H9 (cell line): ENCODE measurements around the gene SLC35A3. TPM values are rescaled to one million over a fixed set of nuclear protein-coding genes. Genes with fewer than 3 reads are reported as not detected.

Source experiments
- DNase-seq: peaks from one replicate; pipeline ENCODE4 v3.0.0-alpha.2; 2017
- H2AFZ ChIP-seq: one replicate; pipeline ENCODE4 v1.6.1; 2013; ENCODE audit warnings: mild to moderate bottlenecking, low read length, control low read depth, moderate library complexity
- H2AK5ac ChIP-seq: 2 replicates; pipeline ENCODE4 v1.6.1; 2013; ENCODE audit warnings: low read length, control low read depth, mixed read lengths; ENCODE audit not compliant: insufficient read length
- H2BK120ac ChIP-seq: one replicate; pipeline ENCODE4 v1.6.1; 2013; ENCODE audit warnings: low read depth, mild to moderate bottlenecking, low read length, control low read depth, inconsistent platforms; ENCODE audit not compliant: poor library complexity, severe bottlenecking
- H2BK12ac ChIP-seq: 2 replicates; pipeline ENCODE4 v1.6.1; 2013; ENCODE audit warnings: low read length, control low read depth, mixed read lengths, low read depth; ENCODE audit not compliant: insufficient read length
- H2BK15ac ChIP-seq: 2 replicates; pipeline ENCODE4 v1.6.1; 2013; ENCODE audit warnings: low read depth, low read length, control low read depth
- H2BK20ac ChIP-seq: one replicate; pipeline ENCODE4 v1.6.1; 2013; ENCODE audit warnings: low read depth, mild to moderate bottlenecking, low read length, control low read depth, inconsistent platforms; ENCODE audit not compliant: poor library complexity, severe bottlenecking
- H2BK5ac ChIP-seq: 2 replicates; pipeline ENCODE4 v1.6.1; 2013; ENCODE audit warnings: low read length, control low read depth, mixed read lengths; ENCODE audit not compliant: insufficient read length
- H3K14ac ChIP-seq: 2 replicates; pipeline ENCODE4 v1.6.1; 2013; ENCODE audit warnings: low read length, control low read depth; ENCODE audit not compliant: insufficient read depth
- H3K18ac ChIP-seq: 2 replicates; pipeline ENCODE4 v1.6.1; 2013; ENCODE audit warnings: low read depth, mild to moderate bottlenecking, mixed read lengths, low read length, control low read depth; ENCODE audit not compliant: insufficient read length
- H3K23ac ChIP-seq: 2 replicates; pipeline ENCODE4 v1.6.1; 2013; ENCODE audit warnings: low read length, control low read depth, mixed read lengths, low read depth; ENCODE audit not compliant: insufficient read length
- H3K23me2 ChIP-seq: 2 replicates; pipeline ENCODE4 v1.6.1; 2013; ENCODE audit warnings: low read depth, mild to moderate bottlenecking, mixed read lengths, low read length, control low read depth; ENCODE audit not compliant: insufficient read length, poor library complexity, severe bottlenecking
- H3K27ac ChIP-seq: 2 replicates; pipeline ENCODE4 v1.5.1; 2013; ENCODE audit warnings: low read length, control low read depth, mixed read lengths, low read depth; ENCODE audit not compliant: insufficient read length
- H3K27me3 ChIP-seq: 2 replicates; pipeline ENCODE4 v1.6.1; 2013; ENCODE audit warnings: low read length, control low read depth, inconsistent platforms; ENCODE audit not compliant: insufficient read depth
- H3K4ac ChIP-seq: 2 replicates; pipeline ENCODE4 v1.6.1; 2013; ENCODE audit warnings: low read depth, mild to moderate bottlenecking, control low read depth, inconsistent platforms, low read length, moderate library complexity
- H3K4me1 ChIP-seq: 2 replicates; pipeline ENCODE4 v1.6.1; 2013; ENCODE audit warnings: low read length, control low read depth, inconsistent platforms; ENCODE audit not compliant: insufficient read depth
- H3K4me2 ChIP-seq: 2 replicates; pipeline ENCODE4 v1.6.1; 2013; ENCODE audit warnings: low read length, control low read depth, mixed read lengths; ENCODE audit not compliant: insufficient read length, insufficient read depth
- H3K56ac ChIP-seq: 2 replicates; pipeline ENCODE4 v1.6.1; 2013; ENCODE audit warnings: low read depth, mild to moderate bottlenecking, mixed read lengths, low read length, control low read depth; ENCODE audit not compliant: insufficient read length
- H3K79me1 ChIP-seq: 2 replicates; pipeline ENCODE4 v1.6.1; 2013; ENCODE audit warnings: low read depth, mild to moderate bottlenecking, moderate library complexity, low read length, control low read depth, inconsistent platforms; ENCODE audit not compliant: insufficient read depth, poor library complexity, severe bottlenecking
- H3K79me2 ChIP-seq: 2 replicates; pipeline ENCODE4 v1.6.1; 2013; ENCODE audit warnings: low read length, control low read depth, inconsistent platforms; ENCODE audit not compliant: insufficient read depth
- H3K9ac ChIP-seq: 2 replicates; pipeline ENCODE4 v1.6.1; 2013; ENCODE audit warnings: low read length, control low read depth, mixed read lengths; ENCODE audit not compliant: insufficient read length; ENCODE audit errors: extremely low read depth
- H3K9me3 ChIP-seq: one replicate; pipeline ENCODE4 v1.6.1; 2013; ENCODE audit warnings: low read depth, low read length, inconsistent platforms; ENCODE audit not compliant: control insufficient read depth
- H3T11ph ChIP-seq: one replicate; pipeline ENCODE4 v1.6.1; 2013; ENCODE audit warnings: mild to moderate bottlenecking, low read length, control low read depth, inconsistent platforms
- H4K20me1 ChIP-seq: one replicate; pipeline ENCODE4 v1.6.1; 2013; ENCODE audit not compliant: control insufficient read depth, insufficient read length, insufficient read depth
- H4K5ac ChIP-seq: 2 replicates; pipeline ENCODE4 v1.6.1; 2013; ENCODE audit warnings: low read depth, mild to moderate bottlenecking, mixed read lengths, low read length, control low read depth; ENCODE audit not compliant: insufficient read length
- H4K8ac ChIP-seq: replicated peaks from 2 replicates; pipeline ENCODE4 v1.6.1; 2013; ENCODE audit warnings: low read length, control low read depth, mixed read lengths, low read depth; ENCODE audit not compliant: insufficient read length
- H4K91ac ChIP-seq: 2 replicates; pipeline ENCODE4 v1.6.1; 2013; ENCODE audit warnings: low read depth, mild to moderate bottlenecking, moderate library complexity, mixed read lengths, low read length, control low read depth; ENCODE audit not compliant: insufficient read length
- H3K27ac Mint-ChIP-seq, 3 experiments: 2 replicates in 2 of 3; 3 replicates in 1 of 3; pipeline ENCODE4 v1.8.0; 2020 to 2021; ENCODE audit warnings: mixed read lengths in 3 of 3, mild to moderate bottlenecking in 1 of 3, moderate library complexity in 1 of 3
- H3K27me3 Mint-ChIP-seq: 2 replicates; pipeline ENCODE4 v1.8.0; 2021; ENCODE audit warnings: low read depth, mild to moderate bottlenecking, moderate library complexity, mixed read lengths
- H3K36me3 Mint-ChIP-seq, 3 experiments: 2 replicates in 2 of 3; 3 replicates in 1 of 3; pipeline ENCODE4 v1.8.0; 2020 to 2021; ENCODE audit warnings: low read depth in 3 of 3, mixed read lengths in 3 of 3; ENCODE audit not compliant: insufficient read depth in 1 of 3
- H3K4me1 Mint-ChIP-seq, 2 experiments: 2 replicates each; pipeline ENCODE4 v1.8.0; 2020; ENCODE audit warnings: mixed read lengths in 2 of 2
- H3K4me3 Mint-ChIP-seq, 2 experiments: 2 replicates in 1 of 2; 3 replicates in 1 of 2; pipeline ENCODE4 v1.8.0; 2020 to 2021; ENCODE audit warnings: mild to moderate bottlenecking in 2 of 2, mixed read lengths in 2 of 2, moderate library complexity in 1 of 2
- H3K9me3 Mint-ChIP-seq, 2 experiments: 2 replicates in 1 of 2; 3 replicates in 1 of 2; pipeline ENCODE4 v1.8.0; 2020; ENCODE audit warnings: mild to moderate bottlenecking in 2 of 2, mixed read lengths in 2 of 2, moderate library complexity in 1 of 2
- WGBS: extraction: QIAGEN DNeasy Blood & Tissue Kit; methylation state at CpG from one replicate; pipeline ENCODE4 v1.1.7; 2013; ENCODE audit warnings: missing lambda C conversion rate, low lambda C conversion rate, mixed read lengths; ENCODE audit not compliant: insufficient read length; ENCODE audit errors: extremely low coverage; 5-methylcytosine and 5-hydroxymethylcytosine counted together
- total RNA-seq: library from RNA; stranded (reverse); gene quantifications from 2 replicates; pipeline ENCODE4 v1.2.1, GENCODE V29; 2021
- TF ChIP-seq, protein P1 (sequence below): fragments of 200-600 bp; sonication (generic); conservative IDR thresholded peaks from 3 replicates; pipeline ENCODE4 v1.8.0; 2021; ENCODE audit warnings: antibody characterized with exemption, mild to moderate bottlenecking

The SLC35A3 gene
- total RNA-seq, 1 experiment from 2014 or later: 15.1 TPM

DNA sequence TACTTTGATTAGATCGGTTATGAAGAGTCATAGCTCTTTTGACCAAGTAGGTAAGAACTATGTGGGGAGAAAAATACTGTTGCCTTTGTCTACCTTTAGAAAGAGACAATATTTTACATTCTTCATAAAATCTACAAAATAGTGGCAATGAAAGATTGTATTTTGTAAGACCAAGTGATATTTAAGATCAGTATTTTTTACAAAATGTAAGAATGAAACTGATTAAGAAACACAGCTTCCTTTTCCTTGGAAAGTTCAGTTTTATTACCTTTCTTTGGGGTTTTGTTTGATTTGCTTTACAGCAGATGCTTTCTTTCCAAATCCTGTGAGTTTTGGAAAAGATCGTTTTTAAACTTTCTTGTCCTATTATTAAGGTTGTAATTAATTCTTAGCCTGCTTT, 69.8 kb downstream of the SLC35A3 start:
- Histone ChIP-seq H4K20me1 (no peaks in the 10 kb centered on the region), H3K56ac (no peak overlapping the region), H3T11ph (no peak overlapping the region), H4K91ac (no peak overlapping the region), H2BK12ac (no peak overlapping the region), H2AK5ac (no peak overlapping the region), H2BK15ac (no peak overlapping the region), H3K27ac (no peak overlapping the region), H3K9ac (no peak overlapping the region), H3K79me2 (peaks cover 32% of the 10 kb centered on the region; the same call in 1 of the 2 replicates), H3K79me1 (no peaks in the 10 kb centered on the region), H3K4ac (no peak overlapping the region), H2AFZ (no peak overlapping the region), H3K9me3 (no peaks in the 10 kb centered on the region), H3K23me2 (peaks cover 5% of the 10 kb centered on the region), H2BK5ac (no peak overlapping the region), H2BK120ac (no peak overlapping the region), H3K14ac (no peak overlapping the region), H3K23ac (no peak overlapping the region), H3K4me2 (peak overlapping the region; percentile 90), H3K27me3 (no peaks in the 10 kb centered on the region), H3K4me1 (no peaks in the 10 kb centered on the region; the same call in none of the 2 replicates), H4K8ac (no peak overlapping the region), H2BK20ac (no peak overlapping the region), H4K5ac (no peak overlapping the region), H3K18ac (no peak overlapping the region)
- Mint-ChIP-seq H3K9me3 (peaks cover 4 to 6% of the 10 kb centered on the region in 2 experiments; a peak in 4 of 5 replicates), H3K27me3 (no peaks in the 10 kb centered on the region), H3K27ac (no peak overlapping the region; a peak in 1 of 7 replicates), H3K36me3 (peaks cover 12 to 24% (median 17%) of the 10 kb centered on the region in 3 experiments), H3K4me1 (peaks cover 18 to 38% of the 10 kb centered on the region in 2 experiments), H3K4me3 (peak overlapping the region; percentile 88 to 98)
- WGBS: no CpG with 5 or more reads among the region's 2 CpGs
- DNase-seq: no peak
- TF ChIP-seq, protein P1, sequence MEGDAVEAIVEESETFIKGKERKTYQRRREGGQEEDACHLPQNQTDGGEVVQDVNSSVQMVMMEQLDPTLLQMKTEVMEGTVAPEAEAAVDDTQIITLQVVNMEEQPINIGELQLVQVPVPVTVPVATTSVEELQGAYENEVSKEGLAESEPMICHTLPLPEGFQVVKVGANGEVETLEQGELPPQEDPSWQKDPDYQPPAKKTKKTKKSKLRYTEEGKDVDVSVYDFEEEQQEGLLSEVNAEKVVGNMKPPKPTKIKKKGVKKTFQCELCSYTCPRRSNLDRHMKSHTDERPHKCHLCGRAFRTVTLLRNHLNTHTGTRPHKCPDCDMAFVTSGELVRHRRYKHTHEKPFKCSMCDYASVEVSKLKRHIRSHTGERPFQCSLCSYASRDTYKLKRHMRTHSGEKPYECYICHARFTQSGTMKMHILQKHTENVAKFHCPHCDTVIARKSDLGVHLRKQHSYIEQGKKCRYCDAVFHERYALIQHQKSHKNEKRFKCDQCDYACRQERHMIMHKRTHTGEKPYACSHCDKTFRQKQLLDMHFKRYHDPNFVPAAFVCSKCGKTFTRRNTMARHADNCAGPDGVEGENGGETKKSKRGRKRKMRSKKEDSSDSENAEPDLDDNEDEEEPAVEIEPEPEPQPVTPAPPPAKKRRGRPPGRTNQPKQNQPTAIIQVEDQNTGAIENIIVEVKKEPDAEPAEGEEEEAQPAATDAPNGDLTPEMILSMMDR: no peak
